Measurements from ENCODE around the gene ADD2.

ADD2 gene

GRCh38 chr2:70759446-70759845 is 8.6 kb downstream of the ADD2 start:
- no peak for TF ChIP-seq CTCF (IDR thresholded peaks at IDR 0.05; ENCODE audit: low read depth, low read length)
- no peak overlapping the region for H3K4me3 ChIP-seq (ENCODE audit: low read depth, low read length)

- H3K4me3 ChIP-seq (ENCODE audit: low read depth, low read length) = no peak overlapping the region
- TF ChIP-seq CTCF (IDR thresholded peaks at IDR 0.05; ENCODE audit: low read depth, low read length) = no peak
Measured at GRCh38 chr2:70757966-70758365, 10.0 kb downstream of the ADD2 start.

GRCh38 chr2:70757360-70757759 is 10.6 kb downstream of the ADD2 start:
- no peak overlapping the region for H3K4me3 ChIP-seq (ENCODE audit: low read depth, low read length)
- no peak for TF ChIP-seq CTCF (IDR thresholded peaks at IDR 0.05; ENCODE audit: low read depth, low read length)

GRCh38 chr2:70756128-70756527 is 11.9 kb downstream of the ADD2 start:
- no peak for TF ChIP-seq CTCF (IDR thresholded peaks at IDR 0.05; ENCODE audit: low read depth, low read length)

GRCh38 chr2:70753902-70754301 is 14.1 kb downstream of the ADD2 start:
- TF ChIP-seq CTCF (IDR thresholded peaks at IDR 0.05; ENCODE audit: low read depth, low read length) = no peak
- no peak overlapping the region for H3K4me3 ChIP-seq (ENCODE audit: low read depth, low read length)

More at GRCh38 chr2:70756128-70756527, 11.9 kb downstream of the ADD2 start:
- no peak overlapping the region for H3K4me3 ChIP-seq (ENCODE audit: low read depth, low read length)

- TF ChIP-seq CTCF (IDR thresholded peaks at IDR 0.05; ENCODE audit: low read depth, low read length) = no peak
- H3K4me3 ChIP-seq (ENCODE audit: low read depth, low read length) = no peak overlapping the region
Measured at GRCh38 chr2:70753031-70753430, 15.0 kb downstream of the ADD2 start.

- TF ChIP-seq CTCF (IDR thresholded peaks at IDR 0.05; ENCODE audit: low read depth, low read length) = no peak
Measured at GRCh38 chr2:70752396-70752795, 15.6 kb downstream of the ADD2 start.

More at GRCh38 chr2:70752396-70752795, 15.6 kb downstream of the ADD2 start:
- H3K4me3 ChIP-seq (ENCODE audit: low read depth, low read length) = no peak overlapping the region
